Vagina (tissue), 2 donors: ENCODE results near the gene CDK6.

Experiments
- CTCF ChIP-seq, 3 experiments: fragments of 450-650 bp in 2 of 3; fragments of 200-600 bp in 1 of 3; sonication (generic) in 1 of 3; IDR thresholded peaks; one replicate each; pipeline ENCODE4 v1.5.1; 2017 to 2019; ENCODE audit warnings: antibody characterized with exemption in 3 of 3, mild to moderate bottlenecking in 2 of 3, moderate library complexity in 2 of 3
- POLR2A ChIP-seq, 2 donors: fragments of 450-650 bp; IDR thresholded peaks; one replicate each; pipeline ENCODE4 v1.6.1; 2017; ENCODE audit warnings: antibody characterized with exemption in 2 of 2, mild to moderate bottlenecking in 2 of 2, moderate library complexity in 2 of 2
- POLR2AphosphoS5 ChIP-seq, 2 donors: sonication (generic); formaldehyde crosslinking; IDR thresholded peaks; one replicate each; pipeline ENCODE4 v1.9.0; 2017; ENCODE audit warnings: antibody characterized with exemption in 2 of 2, mild to moderate bottlenecking in 2 of 2, low read depth in 1 of 2; ENCODE audit not compliant: insufficient read depth in 1 of 2

DNA sequence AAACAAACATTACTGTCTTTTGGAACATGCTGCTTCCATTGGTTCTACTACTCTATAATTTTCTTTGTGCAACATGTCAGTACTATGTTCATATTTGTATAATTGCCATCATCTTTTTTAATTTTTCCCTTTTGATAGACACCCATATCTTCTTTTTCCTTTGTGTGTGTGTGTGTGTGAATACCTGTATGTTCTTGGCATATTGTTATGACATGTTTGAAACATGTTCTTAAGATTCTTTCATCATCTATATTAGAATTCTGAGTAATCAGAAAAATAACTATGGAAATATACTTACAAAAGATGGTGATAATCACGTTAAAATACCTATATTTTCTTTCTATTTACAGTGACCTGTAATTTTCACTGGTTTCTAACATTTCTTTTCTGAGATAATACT lies 3.5 kb upstream of the CDK6 start:
- TF ChIP-seq CTCF (IDR thresholded peaks at IDR 0.05), result no peak
- no peak for TF ChIP-seq POLR2AphosphoS5 (IDR thresholded peaks at IDR 0.05; ENCODE audit: insufficient read depth in 1 of 2, low read depth in 1 of 2)
- no peak for TF ChIP-seq POLR2A (IDR thresholded peaks at IDR 0.05)
